HFF-Myc (cell line): Measurements from ENCODE around the gene EDC4.

Experiments used
- DNase-seq: peaks from one replicate; pipeline ENCODE4 v3.0.0-alpha.2; 2011; ENCODE audit warnings: low read depth; ENCODE audit errors: extremely low read depth
- H3K4me3 ChIP-seq: replicated peaks from 2 replicates; pipeline ENCODE4 v1.5.1; 2011; ENCODE audit warnings: low read depth, mild to moderate bottlenecking, control low read depth, low read length
- CTCF ChIP-seq: IDR thresholded peaks from 2 replicates; pipeline ENCODE4 v1.5.1; 2012; ENCODE audit warnings: mild to moderate bottlenecking, low read depth, low read length, control low read depth; ENCODE audit errors: missing control alignments

EDC4 gene

GRCh38 chr16:67930678-67931211 lies 57.9 kb downstream of the EDC4 start:
- no peak for TF ChIP-seq CTCF
- H3K4me3 ChIP-seq = no peak overlapping the region
- DNase-seq = no peak
